Astrocyte of the cerebellum (primary cell): ENCODE measurements around the gene AOC2.
"Not testable (repeated sequence)": the region's sequence is repeated elsewhere in the genome, so short reads cannot be mapped to it uniquely, and the experiment has no call there.

Experiments used
- DNase-seq: peaks from one replicate; pipeline ENCODE4 v3.0.0-alpha.2; 2011; ENCODE audit warnings: low read depth
- H3K4me3 ChIP-seq: 2 replicates; pipeline ENCODE4 v1.5.1; 2011; ENCODE audit warnings: mild to moderate bottlenecking, low read depth, low read length, moderate library complexity
- in situ Hi-C: cut with HindIII; loops from 2 replicates; pipeline ENCODE4 v1.10.0; 2017; ENCODE audit warnings: low sequenced_read_pairs
- TF ChIP-seq, protein P1 (sequence below): IDR thresholded peaks from 2 replicates; pipeline ENCODE4 v1.5.1; 2012; ENCODE audit warnings: low read length, low read depth, moderate library complexity, mild to moderate bottlenecking; ENCODE audit errors: missing control alignments

The AOC2 gene

DNA sequence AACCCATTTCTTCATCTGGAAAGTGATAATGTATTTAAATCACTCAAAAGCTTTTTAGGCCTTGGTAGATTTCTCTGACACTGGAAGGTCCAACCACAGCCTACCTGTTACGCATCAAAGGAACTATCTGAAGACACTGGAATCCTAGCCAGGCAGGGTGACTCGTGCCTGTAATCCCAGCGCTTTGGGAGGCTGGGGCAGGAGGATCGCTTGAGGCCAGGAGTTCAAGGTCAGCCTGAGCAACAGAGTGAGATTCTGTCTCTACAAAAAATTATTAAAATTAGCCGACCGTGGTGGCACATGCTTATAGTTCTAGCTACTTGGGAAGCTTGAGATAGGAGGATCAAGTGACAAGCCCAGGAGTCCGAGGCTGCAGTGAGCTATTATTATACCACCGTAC lies 37.8 kb downstream of the AOC2 start:
- H3K4me3 ChIP-seq: no peak overlapping the region
- TF ChIP-seq, protein P1, sequence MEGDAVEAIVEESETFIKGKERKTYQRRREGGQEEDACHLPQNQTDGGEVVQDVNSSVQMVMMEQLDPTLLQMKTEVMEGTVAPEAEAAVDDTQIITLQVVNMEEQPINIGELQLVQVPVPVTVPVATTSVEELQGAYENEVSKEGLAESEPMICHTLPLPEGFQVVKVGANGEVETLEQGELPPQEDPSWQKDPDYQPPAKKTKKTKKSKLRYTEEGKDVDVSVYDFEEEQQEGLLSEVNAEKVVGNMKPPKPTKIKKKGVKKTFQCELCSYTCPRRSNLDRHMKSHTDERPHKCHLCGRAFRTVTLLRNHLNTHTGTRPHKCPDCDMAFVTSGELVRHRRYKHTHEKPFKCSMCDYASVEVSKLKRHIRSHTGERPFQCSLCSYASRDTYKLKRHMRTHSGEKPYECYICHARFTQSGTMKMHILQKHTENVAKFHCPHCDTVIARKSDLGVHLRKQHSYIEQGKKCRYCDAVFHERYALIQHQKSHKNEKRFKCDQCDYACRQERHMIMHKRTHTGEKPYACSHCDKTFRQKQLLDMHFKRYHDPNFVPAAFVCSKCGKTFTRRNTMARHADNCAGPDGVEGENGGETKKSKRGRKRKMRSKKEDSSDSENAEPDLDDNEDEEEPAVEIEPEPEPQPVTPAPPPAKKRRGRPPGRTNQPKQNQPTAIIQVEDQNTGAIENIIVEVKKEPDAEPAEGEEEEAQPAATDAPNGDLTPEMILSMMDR: no peak
- no peak for DNase-seq
- in situ Hi-C loops: loop anchor here (5.0 kb wide), 1 partner anchor 45 kb away; no protein-coding TSS in a partner anchor

DNA sequence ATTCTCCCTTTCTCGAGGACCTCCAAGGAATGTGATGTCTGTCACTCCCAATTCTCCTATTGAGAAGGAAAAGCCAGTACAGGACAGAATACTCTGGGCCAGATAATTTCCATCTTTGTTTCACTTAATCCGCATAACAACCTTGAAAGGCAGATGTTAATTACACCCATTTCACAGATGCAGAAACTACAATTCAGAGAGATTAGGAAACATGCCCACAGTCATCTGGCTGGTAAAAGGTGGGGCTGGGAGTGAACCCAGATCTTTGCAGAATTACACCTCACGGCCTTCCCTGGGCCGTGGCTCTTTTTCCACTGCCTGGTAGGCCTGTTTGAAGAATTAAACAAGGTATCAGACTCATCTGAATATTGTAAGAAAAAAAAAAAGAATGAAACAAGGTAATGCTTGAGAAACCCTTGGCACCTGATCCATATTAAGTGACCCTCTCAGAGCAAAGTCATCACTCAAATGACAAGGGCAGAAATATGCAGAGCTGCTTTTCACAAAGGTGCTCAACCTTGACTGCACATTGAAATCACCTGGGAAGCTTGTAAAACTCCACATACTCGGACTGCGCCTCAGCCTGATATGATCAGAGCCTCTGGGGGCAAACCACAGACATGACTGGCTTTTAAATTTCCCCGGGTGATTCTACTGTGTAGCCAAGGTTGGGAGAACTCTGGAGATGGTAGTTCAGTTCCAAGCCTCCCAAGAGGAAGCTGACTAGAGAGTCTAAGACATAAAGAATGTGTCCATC lies 39.6 kb downstream of the AOC2 start:
- no peak for DNase-seq
- in situ Hi-C loops: loop anchor here (5.0 kb wide), 1 partner anchor 47 kb away; no protein-coding TSS in a partner anchor
- TF ChIP-seq, protein P1: no peak
- H3K4me3 ChIP-seq: no peak overlapping the region

DNA sequence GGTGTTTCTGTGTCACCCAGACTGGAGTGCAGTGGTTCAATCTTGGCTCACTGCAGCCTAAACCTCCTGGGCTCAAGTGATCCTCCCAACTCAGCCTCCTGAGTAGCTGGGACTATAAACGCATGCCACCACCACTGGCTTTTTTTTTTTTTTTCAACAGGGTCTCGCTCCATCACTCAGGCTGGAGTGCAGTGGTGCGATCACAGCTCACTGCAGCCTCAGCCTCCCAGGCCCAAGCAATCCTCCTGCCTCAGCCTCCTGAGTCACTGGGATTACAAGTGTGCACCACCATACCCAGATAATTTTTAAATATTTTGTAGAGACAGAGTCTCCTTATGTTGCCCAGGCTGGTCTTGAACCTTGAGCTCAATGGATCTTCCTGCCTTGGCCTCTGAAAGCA lies 41.4 kb downstream of the AOC2 start:
- in situ Hi-C loops, DNase-seq, H3K4me3 ChIP-seq: not testable (repeated sequence)

DNA sequence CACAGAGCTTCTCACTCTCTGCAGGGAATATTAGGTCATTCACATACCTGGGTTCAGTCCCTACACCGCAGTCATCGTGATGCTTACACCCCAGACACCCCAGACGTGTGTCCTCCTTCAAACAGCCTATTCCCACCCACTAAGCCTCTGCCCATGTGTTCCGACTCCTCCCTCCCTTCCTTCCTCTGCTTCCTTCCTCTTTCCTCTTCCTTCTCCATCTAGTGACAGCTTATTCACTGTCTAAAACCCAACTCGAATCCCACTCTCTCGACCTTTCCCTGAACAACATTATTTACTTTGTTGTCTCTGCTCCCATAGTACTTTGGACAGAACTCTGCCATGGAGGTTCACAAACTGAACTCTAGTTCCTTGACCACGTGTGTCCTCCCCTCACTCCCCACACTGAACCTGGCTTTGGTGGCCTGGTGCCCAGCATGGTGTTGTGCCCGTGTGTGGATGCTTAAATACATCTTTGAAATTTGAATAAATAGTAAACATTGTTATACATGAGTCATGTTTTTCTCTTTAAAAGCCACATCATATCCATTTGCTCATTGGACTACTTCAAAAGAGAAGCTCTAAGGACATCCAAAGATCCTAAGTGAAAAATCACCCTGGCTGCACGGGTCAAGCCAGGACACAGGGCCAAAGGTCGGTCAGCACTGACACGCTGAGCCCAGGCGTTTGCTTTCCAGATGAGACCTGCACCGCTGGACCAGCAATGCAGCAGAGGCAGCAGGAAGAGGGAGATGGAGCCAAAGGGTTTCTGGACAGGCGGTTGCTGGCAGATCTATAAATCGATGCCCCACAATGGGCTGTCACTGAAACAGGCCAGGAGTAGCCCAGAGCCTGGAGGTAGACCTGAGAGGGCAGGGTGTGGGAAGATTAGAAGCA lies 42.1 kb downstream of the AOC2 start:
- in situ Hi-C loops: no loop called here
- H3K4me3 ChIP-seq: no peak overlapping the region
- TF ChIP-seq, protein P1: no peak
- no peak for DNase-seq

DNA sequence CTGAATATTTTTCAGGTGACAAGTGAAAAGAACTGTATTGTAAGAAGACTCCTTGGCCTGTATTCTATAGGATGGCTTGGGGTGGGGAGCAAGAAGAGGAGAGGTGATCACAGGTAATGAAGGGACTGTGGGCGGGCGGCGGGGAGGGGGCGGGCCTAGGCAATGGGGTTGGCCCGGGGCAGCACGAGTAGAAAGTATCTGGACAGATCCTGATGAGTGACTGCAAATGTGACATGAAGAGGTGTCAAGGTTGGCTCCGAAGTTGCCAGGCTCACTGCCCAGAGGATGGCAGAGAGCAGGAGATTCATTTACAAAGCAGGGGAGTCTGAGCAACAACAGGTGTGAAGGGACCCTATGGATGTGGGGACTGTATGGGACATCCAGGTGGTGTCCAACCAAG lies 45.4 kb downstream of the AOC2 start:
- DNase-seq: no peak
- no peak overlapping the region for H3K4me3 ChIP-seq
- TF ChIP-seq, protein P1: no peak
- in situ Hi-C loops: loop anchor here (5.0 kb wide), 1 partner anchor 33 kb away; no protein-coding TSS in a partner anchor

DNA sequence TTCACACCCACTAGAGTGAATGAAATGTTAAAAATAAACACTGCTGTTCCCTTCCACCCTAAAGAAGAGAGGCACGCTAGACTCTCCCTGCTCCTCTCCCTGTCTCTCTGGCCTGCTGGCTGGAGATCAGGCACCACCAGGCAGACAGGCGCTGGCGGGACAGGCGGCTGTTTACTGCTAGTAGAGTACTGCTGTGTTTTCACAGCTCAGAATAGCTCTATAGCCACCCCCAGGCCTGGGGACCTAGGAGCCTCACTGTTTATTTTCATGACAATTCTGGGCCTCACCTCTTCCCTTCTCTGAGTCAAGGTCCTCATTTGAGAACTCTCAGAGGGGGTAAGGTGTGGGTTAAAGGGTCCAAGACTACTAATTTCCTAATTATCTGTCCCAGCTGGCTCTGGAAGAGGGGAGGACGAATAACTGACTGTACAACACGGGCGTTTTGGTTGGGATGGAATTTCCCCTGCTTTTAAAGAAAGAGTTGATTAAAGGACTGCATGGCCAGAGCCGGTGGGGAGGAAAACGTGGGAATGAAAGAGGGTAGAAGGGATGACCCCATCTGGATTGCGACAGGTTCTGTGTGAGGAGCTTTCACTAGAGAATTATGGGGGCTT lies 47.3 kb downstream of the AOC2 start:
- H3K4me3 ChIP-seq: no peak overlapping the region
- TF ChIP-seq, protein P1: no peak
- in situ Hi-C loops: loop anchor here (5.0 kb wide), 1 partner anchor 34 kb away; no protein-coding TSS in a partner anchor
- no peak for DNase-seq
